Fibroblast of skin of abdomen (primary cell): ENCODE results near the gene ZNF860. TPM values are rescaled to one million over a fixed set of nuclear protein-coding genes. Genes with fewer than 3 reads are reported as not detected.

ENCODE experiments used
- DNase-seq: peaks from one replicate; pipeline ENCODE4 v3.0.0-alpha.2; 2013
- polyA plus RNA-seq, 2 experiments: library from polyadenylated mRNA; unstranded; fragments of 120-200 nt; gene quantifications; one replicate each; pipeline ENCODE4 v1.2.1, GENCODE V29; 2013; ENCODE audit not compliant: insufficient read length in 2 of 2

Gene ZNF860
- polyA plus RNA-seq (2013, experiment 1 of 2; ENCODE audit: insufficient read length) = 0.24 TPM
- polyA plus RNA-seq (2013, experiment 2 of 2; ENCODE audit: insufficient read length) = 0.15 TPM

GRCh38 chr3:31981206-31982181, at the start of gene ZNF860, which contains the start of gene OSBPL10:
TSS of gene ZNF860 (plus strand) at chr3:31981750. CDS start at chr3:31989080, 7,330 bp downstream.
TSS of gene OSBPL10 (minus strand) at chr3:31981262. CDS start at chr3:31981179, 83 bp downstream.
- DNase-seq = peak; percentile 94

GRCh38 chr3:31932990-31933389, 48.6 kb upstream of the ZNF860 start:
- no peak for DNase-seq

- DNase-seq = no peak
These were observed 47.5 kb upstream of the ZNF860 start for GRCh38 chr3:31934018-31934417.

- DNase-seq = no peak
These were observed 46.7 kb upstream of the ZNF860 start for GRCh38 chr3:31934866-31935265.

- DNase-seq = peak; percentile 31
These were observed 45.0 kb upstream of the ZNF860 start for GRCh38 chr3:31936420-31937060.

GRCh38 chr3:31937225-31937624, 44.3 kb upstream of the ZNF860 start:
- no peak for DNase-seq

GRCh38 chr3:31942446-31942845, 39.1 kb upstream of the ZNF860 start:
- no peak for DNase-seq

GRCh38 chr3:31943041-31943440, 38.5 kb upstream of the ZNF860 start:
- DNase-seq = no peak

GRCh38 chr3:31945738-31946052, 35.9 kb upstream of the ZNF860 start:
- DNase-seq = no peak

GRCh38 chr3:31946484-31947081, 35.0 kb upstream of the ZNF860 start:
- DNase-seq = no peak

- no peak for DNase-seq
These were observed 34.4 kb upstream of the ZNF860 start for GRCh38 chr3:31947162-31947561.

GRCh38 chr3:31947671-31948091, 33.9 kb upstream of the ZNF860 start:
- DNase-seq = no peak

GRCh38 chr3:31948280-31948679, 33.3 kb upstream of the ZNF860 start:
- DNase-seq = no peak

- no peak for DNase-seq
These were observed 29.3 kb upstream of the ZNF860 start for GRCh38 chr3:31952205-31952604.

- DNase-seq = no peak
These were observed 28.5 kb upstream of the ZNF860 start for GRCh38 chr3:31953091-31953490.

GRCh38 chr3:31953636-31954035, 27.9 kb upstream of the ZNF860 start:
- DNase-seq = no peak

GRCh38 chr3:31955581-31955980, 26.0 kb upstream of the ZNF860 start:
- DNase-seq = no peak

- DNase-seq = no peak
These were observed 24.4 kb upstream of the ZNF860 start for GRCh38 chr3:31957106-31957505.

- DNase-seq = no peak
These were observed 22.8 kb upstream of the ZNF860 start for GRCh38 chr3:31958701-31959152.

- no peak for DNase-seq
These were observed 22.3 kb upstream of the ZNF860 start for GRCh38 chr3:31959251-31959650.

GRCh38 chr3:31959951-31960792, 21.4 kb upstream of the ZNF860 start:
- DNase-seq = no peak

GRCh38 chr3:31960793-31961431, 20.6 kb upstream of the ZNF860 start:
- peak; percentile 61 for DNase-seq
